GM19193 (cell line): ENCODE measurements around the gene FCSK.

Experiments
- POLR2A ChIP-seq: IDR thresholded peaks from 4 replicates; pipeline ENCODE4 v1.6.1; 2011; ENCODE audit not compliant: insufficient read depth, insufficient read length; ENCODE audit errors: extremely low read depth

The FCSK gene

DNA sequence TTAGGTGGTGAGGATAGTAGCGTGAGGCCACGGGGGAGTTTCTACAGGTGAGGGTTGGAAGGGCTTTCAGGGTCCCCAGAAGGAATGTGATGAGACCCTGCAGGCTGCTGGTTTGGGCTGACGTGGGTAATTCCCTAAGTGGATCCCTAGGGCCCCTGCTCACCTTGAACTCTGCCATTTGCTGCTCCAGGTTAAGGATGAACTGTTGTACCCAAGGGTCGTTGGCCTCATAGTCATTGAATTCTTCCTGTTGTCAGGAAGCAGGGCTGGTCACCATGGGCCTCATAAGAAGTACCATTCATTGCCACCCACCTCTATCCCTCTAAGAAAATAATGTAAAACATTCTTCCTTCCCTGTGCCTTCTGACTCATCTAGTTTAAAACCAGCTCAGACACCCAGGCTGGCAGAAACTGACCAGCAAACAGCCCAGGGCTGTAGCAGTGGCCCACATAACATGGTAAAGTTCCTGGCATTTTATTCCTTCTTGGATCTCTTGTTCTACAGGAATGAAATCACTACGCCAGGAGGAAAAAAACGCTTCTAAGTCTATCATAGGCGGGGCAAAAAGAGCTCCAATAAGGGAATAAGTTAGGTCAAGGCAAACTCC lies 27.6 kb downstream of the FCSK start:
- TF ChIP-seq POLR2A = no peak

GRCh38 chr16:70482624-70483023 lies 28.2 kb downstream of the FCSK start:
- TF ChIP-seq POLR2A = no peak

GRCh38 chr16:70483426-70483825 lies 29.0 kb downstream of the FCSK start:
- TF ChIP-seq POLR2A = no peak

- TF ChIP-seq POLR2A = no peak
Observed at GRCh38 chr16:70484867-70485266, 30.5 kb downstream of the FCSK start.

DNA sequence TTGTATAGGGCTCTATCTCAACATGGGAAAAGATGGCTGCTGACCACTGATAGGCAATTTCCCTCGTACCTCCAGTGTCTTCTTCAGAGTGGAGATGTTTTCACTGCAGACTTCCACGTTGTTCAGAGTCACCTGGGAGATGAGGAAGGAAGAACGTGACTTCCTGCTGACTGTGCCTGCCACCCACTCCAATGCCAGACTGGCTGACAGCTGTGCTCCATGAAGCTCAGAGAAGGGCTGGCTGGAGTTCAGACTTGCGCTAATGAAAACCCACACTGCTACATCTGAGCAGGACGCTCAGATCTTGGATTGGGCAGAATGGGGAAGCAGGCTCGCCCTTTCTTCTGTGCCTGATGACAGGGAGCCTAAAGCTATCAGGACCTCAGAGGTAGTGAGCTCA lies 35.9 kb downstream of the FCSK start:
- TF ChIP-seq POLR2A = no peak

- no peak for TF ChIP-seq POLR2A
Observed at GRCh38 chr16:70493802-70494201, 39.4 kb downstream of the FCSK start.

DNA sequence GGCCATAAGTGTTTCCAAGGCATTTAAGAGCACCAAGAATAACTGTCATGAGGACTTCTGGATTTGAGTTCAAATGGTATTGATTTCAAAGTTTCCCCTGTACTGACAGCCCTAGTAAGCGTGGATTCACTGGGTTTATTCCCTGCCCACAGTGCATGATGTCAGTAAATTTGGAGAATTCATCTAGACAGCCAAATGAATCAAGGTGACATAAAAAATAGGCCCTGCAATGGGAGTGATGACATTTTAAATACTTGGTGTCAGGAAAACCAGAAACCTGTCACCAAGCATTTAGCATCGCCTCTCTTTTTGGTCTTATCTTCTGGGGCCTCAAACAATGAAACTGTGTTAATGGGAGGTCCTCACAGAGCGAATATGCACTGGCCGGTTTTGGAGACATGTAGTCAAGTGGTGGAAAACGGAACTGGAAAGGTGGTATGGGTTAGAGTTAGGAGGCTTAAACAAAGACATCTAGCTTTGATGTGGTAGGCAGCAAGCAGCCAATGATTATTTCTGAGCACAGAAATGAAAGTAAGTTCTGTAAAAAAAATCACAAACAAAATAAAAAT lies 39.9 kb downstream of the FCSK start:
- TF ChIP-seq POLR2A = no peak

DNA sequence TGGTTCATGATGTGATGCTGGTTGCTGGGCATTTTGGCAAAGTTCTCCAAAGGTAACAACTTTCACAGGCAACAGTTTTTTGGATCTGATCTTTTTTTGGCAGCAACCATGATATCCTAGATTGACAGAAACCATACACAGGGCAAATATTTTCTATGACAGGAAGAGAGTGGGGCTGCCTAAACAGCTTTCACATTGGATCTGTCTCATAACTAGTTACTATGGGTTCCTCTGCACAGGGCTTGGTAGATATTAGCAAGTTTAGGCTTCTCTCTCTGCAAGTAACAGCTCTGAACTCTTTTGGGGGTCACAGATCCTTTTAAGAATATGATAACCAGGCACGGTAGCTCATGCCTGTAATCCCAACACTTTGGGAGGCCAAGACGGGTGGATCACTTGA lies 40.4 kb downstream of the FCSK start:
- TF ChIP-seq POLR2A = no peak

DNA sequence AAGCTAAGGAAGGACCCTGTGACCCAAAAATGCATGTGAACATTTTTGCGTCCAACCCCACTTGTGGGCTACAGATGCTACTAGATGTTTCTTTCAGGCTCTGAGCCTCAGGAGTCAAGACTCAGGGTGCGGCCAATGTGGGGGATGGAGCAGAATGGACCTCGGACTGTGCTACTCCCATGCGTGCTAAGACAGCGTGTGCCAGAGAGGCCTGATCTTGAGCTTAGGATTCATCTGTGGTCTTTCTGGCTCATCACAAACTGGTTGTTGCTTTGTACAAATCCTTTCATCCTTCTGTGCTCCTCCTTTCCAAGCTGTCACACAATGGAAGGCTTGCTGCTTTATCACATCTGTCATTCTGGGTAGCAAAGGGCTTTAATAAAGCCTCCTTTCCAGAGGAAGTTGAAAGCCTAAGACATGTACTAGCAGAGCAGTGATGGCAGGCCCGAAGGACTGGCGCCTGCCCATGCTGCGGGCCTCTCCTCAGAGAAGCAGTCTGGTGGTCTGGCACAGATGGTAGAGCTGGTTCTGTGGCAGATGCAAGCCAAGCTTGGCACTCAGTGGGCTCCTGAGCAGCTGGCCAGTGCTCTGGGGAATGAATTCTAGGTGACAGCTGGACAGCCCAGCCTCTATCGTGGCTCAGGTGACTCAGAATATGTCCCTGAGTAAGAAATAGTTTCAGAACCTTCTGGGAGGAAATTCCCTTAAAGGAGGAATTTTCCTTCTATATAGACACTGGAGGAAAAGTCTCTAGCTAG lies 41.2 kb downstream of the FCSK start:
- no peak for TF ChIP-seq POLR2A

DNA sequence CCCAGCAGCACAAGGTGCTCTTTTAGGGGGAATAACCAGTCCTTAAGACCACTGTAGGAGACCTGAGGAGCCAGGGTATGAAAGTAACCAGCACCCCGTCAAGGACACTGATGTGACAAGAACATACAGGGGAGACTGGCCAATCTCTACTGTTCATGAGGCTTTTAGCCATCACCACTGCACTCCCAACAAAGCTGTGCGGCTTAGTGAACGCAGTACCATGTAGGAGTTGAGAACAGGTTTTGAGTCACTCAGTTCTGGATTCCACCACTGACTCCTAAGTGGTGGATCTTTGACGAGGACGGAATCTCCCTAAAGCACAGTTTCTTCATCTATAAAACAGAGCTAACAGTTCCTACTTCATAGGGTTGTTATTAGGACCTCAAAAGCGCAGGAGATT lies 42.1 kb downstream of the FCSK start:
- no peak for TF ChIP-seq POLR2A

GRCh38 chr16:70508752-70509151 lies 54.4 kb downstream of the FCSK start:
- no peak for TF ChIP-seq POLR2A

DNA sequence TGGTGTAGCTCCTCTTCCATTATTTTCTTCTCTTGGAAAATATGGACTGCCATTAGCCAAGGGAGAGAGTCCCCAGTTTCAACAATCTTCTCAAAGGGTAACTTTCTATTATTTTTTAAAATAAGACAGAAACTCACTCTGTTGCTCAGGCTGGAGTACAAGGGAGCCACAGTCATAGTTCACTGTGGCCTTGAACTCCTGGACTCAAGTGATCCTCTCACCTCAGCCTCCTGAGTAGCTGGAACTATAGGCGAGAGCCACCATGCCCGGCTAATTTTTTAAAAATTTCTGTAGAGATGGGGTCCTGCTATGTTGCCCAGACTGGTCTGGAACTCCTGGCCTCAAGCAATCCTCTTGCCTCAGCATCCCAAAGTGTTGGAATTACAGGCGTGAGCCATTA lies 55.8 kb downstream of the FCSK start:
- no peak for TF ChIP-seq POLR2A

DNA sequence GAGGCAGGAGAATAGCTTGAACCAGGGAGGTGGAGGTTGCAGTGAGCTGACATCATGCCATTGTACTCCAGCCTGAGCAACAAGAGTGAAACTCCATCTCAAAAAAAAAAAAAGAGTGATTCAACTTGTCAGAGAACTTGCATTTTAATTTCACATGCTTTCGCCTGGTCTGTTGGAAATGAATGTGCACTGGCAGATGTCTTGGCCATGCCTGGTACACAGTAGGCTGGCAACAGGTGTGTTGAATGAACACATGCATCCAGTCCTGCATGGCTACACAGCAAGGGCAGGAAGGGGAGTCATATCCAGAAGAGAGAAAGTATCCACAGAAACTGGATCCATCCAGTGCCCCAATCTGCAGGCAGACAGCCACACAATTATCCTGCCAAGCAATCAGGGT lies 57.4 kb downstream of the FCSK start:
- TF ChIP-seq POLR2A = no peak

DNA sequence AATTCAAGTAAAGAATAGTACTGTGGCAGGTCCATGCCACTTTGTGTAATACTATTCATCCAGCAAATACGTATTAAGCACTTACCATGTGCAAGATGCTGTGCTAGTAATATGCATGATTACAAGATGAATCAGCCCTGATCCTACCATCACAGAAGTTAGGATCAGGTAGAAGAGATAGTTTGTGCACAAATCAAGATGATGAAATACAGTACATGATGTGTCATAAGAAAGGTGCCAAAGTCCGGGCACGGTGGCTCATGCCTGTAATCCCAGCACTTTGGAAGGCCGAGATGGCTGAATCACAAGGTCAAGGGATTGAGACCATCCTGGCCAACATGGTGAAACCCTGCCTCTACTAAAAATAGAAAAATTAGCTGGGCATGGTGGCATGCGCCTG lies 58.1 kb downstream of the FCSK start:
- no peak for TF ChIP-seq POLR2A

GRCh38 chr16:70520612-70521297 lies 66.4 kb downstream of the FCSK start:
- TF ChIP-seq POLR2A = no peak
